B cell (primary cell): ENCODE data around the gene SCNN1B.

Source experiments
- EZH2 ChIP-seq: IDR thresholded peaks from 2 replicates; pipeline ENCODE4 v1.6.1; 2012; ENCODE audit warnings: borderline replicate concordance, low read depth, mild to moderate bottlenecking, moderate library complexity, low read length; ENCODE audit not compliant: insufficient read depth, poor library complexity, severe bottlenecking
- TF ChIP-seq, protein P1 (sequence below): fragments of 200-600 bp; IDR thresholded peaks from one replicate; pipeline ENCODE4 v1.8.0; 2022; ENCODE audit warnings: antibody characterized with exemption, mild to moderate bottlenecking

DNA sequence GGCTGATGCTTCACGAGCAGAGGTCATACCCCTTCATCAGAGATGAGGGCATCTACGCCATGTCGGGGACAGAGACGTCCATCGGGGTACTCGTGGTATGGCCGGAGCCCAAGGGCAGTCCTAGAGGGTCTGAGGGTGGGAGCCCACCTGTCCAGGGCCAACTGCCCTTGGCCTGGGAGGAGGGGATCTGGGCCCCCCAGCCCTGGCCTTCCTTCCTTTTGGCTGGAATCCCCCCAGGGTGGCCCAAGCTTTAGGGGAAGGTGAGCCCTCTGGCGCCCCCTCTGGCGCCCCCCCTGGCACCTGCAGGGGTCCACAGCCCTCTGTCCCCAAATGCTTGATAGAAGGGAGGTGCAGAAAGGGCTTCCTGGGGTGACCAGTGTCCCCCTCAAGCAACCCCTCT, 69.3 kb downstream of the SCNN1B start:
- TF ChIP-seq, protein P1, sequence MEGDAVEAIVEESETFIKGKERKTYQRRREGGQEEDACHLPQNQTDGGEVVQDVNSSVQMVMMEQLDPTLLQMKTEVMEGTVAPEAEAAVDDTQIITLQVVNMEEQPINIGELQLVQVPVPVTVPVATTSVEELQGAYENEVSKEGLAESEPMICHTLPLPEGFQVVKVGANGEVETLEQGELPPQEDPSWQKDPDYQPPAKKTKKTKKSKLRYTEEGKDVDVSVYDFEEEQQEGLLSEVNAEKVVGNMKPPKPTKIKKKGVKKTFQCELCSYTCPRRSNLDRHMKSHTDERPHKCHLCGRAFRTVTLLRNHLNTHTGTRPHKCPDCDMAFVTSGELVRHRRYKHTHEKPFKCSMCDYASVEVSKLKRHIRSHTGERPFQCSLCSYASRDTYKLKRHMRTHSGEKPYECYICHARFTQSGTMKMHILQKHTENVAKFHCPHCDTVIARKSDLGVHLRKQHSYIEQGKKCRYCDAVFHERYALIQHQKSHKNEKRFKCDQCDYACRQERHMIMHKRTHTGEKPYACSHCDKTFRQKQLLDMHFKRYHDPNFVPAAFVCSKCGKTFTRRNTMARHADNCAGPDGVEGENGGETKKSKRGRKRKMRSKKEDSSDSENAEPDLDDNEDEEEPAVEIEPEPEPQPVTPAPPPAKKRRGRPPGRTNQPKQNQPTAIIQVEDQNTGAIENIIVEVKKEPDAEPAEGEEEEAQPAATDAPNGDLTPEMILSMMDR: no peak
- TF ChIP-seq EZH2: no peak
